ENCODE data around the gene LPXN.

- TF ChIP-seq CTCF (IDR thresholded peaks at IDR 0.05; ENCODE audit: borderline replicate concordance, extremely low read depth, low read length, poor library complexity, severe bottlenecking) (no peak), EZH2 (IDR thresholded peaks at IDR 0.05; ENCODE audit: borderline replicate concordance, low read depth, low read length, severe bottlenecking) (no peak)
Observed at GRCh38 chr11:58527429-58527828, 48.2 kb downstream of the LPXN start.
